Measurements from ENCODE around the gene GDPD1.
"Not testable (repeated sequence)": the region's sequence is repeated elsewhere in the genome, so short reads cannot be mapped to it uniquely, and the experiment has no call there.

Gene GDPD1

GRCh38 chr17:59220328-59221158, at the start of gene GDPD1:
Gene GDPD1 (plus strand): TSS chr17:59220511. CDS start chr17:59220610, 99 bp downstream.
- peak; percentile 99 for DNase-seq (ENCODE audit: extremely low spot score)
- no peak for TF ChIP-seq NFRKB (IDR thresholded peaks at IDR 0.05)
- peak; percentile 53; the same call in 1 of the 2 replicates for TF ChIP-seq L3MBTL2 (conservative IDR thresholded peaks at IDR 0.05)
- POLR2A ChIA-PET = interaction anchor here (0.8 to 2.7 kb wide), 11 partner anchors 8 to 487 kb away, joined by 3 to 50 read pairs (median 3); partner anchors contain the start of genes CLTC, PRR11, PTRH2 and SKA2
- CTCF ChIA-PET = interaction anchor here (0.6 kb wide), 1 partner anchor 251 kb away, joined by 4 read pairs; no protein-coding TSS in a partner anchor

DNA sequence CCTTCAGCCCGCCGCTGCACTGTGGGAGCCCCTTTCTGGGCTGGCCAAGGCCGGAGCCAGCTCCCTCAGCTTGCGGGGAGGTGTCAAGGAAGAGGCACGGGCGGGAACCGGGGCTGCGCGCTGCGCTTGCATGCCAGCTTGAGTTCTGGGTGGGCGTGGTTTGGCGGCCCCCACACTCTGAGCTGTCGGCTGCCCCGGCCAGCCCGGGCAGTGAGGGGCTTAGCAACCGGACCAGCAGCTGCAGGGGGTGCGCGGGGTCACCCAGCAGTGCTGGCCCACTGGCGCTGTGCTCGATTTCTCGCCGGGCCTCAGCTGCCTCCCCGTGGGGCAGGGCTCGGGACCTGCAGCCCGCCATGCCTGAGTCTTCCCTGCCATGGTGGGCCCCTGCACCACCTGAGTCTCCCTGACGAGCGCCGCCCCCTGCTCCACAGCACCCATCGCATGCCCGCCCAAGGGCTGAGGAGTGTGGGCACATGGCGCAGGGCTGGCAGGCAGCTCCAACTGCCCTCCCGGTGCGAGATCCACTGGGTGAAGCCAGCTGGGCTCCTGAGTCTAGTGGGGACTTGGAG, 47.8 kb upstream of the GDPD1 start:
- DNase-seq (ENCODE audit: extremely low spot score) = no peak
- ChIA-PET POLR2A (no interaction called here), CTCF (no interaction called here)
- TF ChIP-seq FOXM1 (IDR thresholded peaks at IDR 0.05; ENCODE audit: borderline replicate concordance) (no peak), CTBP1 (IDR thresholded peaks at IDR 0.05; ENCODE audit: borderline replicate concordance) (no peak), FOXK2 (IDR thresholded peaks at IDR 0.05) (no peak), NFRKB (IDR thresholded peaks at IDR 0.05) (no peak), LEF1 (IDR thresholded peaks at IDR 0.05; ENCODE audit: borderline replicate concordance) (no peak), ELF4 (IDR thresholded peaks at IDR 0.05) (no peak)
- TF ChIP-seq, protein P1, sequence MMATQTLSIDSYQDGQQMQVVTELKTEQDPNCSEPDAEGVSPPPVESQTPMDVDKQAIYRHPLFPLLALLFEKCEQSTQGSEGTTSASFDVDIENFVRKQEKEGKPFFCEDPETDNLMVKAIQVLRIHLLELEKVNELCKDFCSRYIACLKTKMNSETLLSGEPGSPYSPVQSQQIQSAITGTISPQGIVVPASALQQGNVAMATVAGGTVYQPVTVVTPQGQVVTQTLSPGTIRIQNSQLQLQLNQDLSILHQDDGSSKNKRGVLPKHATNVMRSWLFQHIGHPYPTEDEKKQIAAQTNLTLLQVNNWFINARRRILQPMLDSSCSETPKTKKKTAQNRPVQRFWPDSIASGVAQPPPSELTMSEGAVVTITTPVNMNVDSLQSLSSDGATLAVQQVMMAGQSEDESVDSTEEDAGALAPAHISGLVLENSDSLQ (IDR thresholded peaks at IDR 0.05) = no peak

DNA sequence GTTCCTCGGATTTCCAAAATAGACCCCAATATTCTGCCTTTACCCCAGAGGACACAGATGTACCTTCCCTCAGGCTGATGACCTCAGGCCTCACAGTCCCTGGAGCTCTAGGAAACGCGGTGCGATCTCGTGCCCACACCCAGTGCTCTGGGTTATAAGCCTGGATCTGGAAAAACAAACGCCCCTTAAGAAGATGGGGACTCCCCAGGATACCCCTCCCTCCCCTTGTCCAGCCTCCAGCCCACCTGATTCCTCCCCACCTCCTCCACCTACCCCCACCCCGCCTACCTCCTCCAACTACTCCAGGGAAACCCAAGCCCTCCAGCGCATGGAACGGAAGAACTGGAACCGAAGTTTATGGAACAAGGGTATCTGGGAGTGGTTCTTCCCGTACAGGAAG, 45.6 kb upstream of the GDPD1 start:
- POLR2A ChIA-PET = no interaction called here
- CTCF ChIA-PET = no interaction called here
- no peak for DNase-seq (ENCODE audit: extremely low spot score)
- TF ChIP-seq SUZ12 (IDR thresholded peaks at IDR 0.05) = no peak
- TF ChIP-seq NFRKB (IDR thresholded peaks at IDR 0.05) = no peak
- TF ChIP-seq FOXM1 (IDR thresholded peaks at IDR 0.05; ENCODE audit: borderline replicate concordance) = no peak
- no peak for TF ChIP-seq FOXK2 (IDR thresholded peaks at IDR 0.05)
- no peak for TF ChIP-seq BHLHE40 (IDR thresholded peaks at IDR 0.05; ENCODE audit: borderline replicate concordance)
- TF ChIP-seq FOXA1 (IDR thresholded peaks at IDR 0.05) = no peak

DNA sequence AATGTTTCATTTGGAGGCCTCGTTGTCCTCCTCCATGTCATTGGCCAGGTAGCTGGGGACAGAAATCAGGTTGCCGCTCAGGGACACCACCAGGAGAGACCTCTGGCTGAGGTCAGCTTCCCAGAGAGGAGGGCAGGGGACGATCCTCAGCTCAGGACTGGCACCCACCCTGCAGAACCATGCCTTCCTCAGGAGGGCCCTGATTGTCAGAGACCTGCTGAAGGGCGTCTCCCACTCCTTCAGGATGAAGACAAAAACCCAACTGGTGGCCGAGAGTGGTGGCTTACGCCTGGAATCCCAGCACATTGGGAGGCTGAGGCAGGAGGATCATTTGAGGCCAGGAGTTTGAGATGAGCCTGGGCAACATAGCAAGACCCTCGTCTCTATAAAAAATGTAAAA, 45.2 kb upstream of the GDPD1 start:
- ChIA-PET POLR2A (no interaction called here), CTCF (no interaction called here)
- no peak for DNase-seq (ENCODE audit: extremely low spot score)
- TF ChIP-seq BHLHE40 (IDR thresholded peaks at IDR 0.05; ENCODE audit: borderline replicate concordance) = no peak
- no peak for TF ChIP-seq ELF4 (IDR thresholded peaks at IDR 0.05)
- TF ChIP-seq L3MBTL2 (conservative IDR thresholded peaks at IDR 0.05) = no peak
- no peak for TF ChIP-seq TARDBP (IDR thresholded peaks at IDR 0.05)
- no peak for TF ChIP-seq LEF1 (IDR thresholded peaks at IDR 0.05; ENCODE audit: borderline replicate concordance)
- no peak for TF ChIP-seq SUZ12 (IDR thresholded peaks at IDR 0.05)

- DNase-seq (ENCODE audit: extremely low spot score) = no peak
- ChIA-PET CTCF (interaction anchor here (0.9 kb wide), 1 partner anchor 12 kb away, joined by 4 read pairs; no protein-coding TSS in a partner anchor), POLR2A (interaction anchor here (1.8 kb wide), 1 partner anchor 23 kb away, joined by 5 read pairs; the partner anchor contains the start of genes PRR11 and SKA2)
- TF ChIP-seq TARDBP (IDR thresholded peaks at IDR 0.05) (no peak), FOXK2 (IDR thresholded peaks at IDR 0.05) (no peak), FOXM1 (IDR thresholded peaks at IDR 0.05; ENCODE audit: borderline replicate concordance) (no peak), LEF1 (IDR thresholded peaks at IDR 0.05; ENCODE audit: borderline replicate concordance) (no peak), SUZ12 (IDR thresholded peaks at IDR 0.05) (no peak), SP1 (IDR thresholded peaks at IDR 0.05) (no peak), CTBP1 (IDR thresholded peaks at IDR 0.05; ENCODE audit: borderline replicate concordance) (no peak), BHLHE40 (IDR thresholded peaks at IDR 0.05; ENCODE audit: borderline replicate concordance) (no peak), HDGF (IDR thresholded peaks at IDR 0.05; ENCODE audit: borderline replicate concordance) (no peak), FOXA1 (IDR thresholded peaks at IDR 0.05) (no peak), L3MBTL2 (conservative IDR thresholded peaks at IDR 0.05) (no peak), NFRKB (IDR thresholded peaks at IDR 0.05) (no peak), ARNT (IDR thresholded peaks at IDR 0.05) (no peak), ZNF384 (IDR thresholded peaks at IDR 0.05) (no peak)
- TF ChIP-seq, protein P1 (IDR thresholded peaks at IDR 0.05) = no peak
These were observed 41.9 kb upstream of the GDPD1 start for GRCh38 chr17:59178266-59178985.

DNA sequence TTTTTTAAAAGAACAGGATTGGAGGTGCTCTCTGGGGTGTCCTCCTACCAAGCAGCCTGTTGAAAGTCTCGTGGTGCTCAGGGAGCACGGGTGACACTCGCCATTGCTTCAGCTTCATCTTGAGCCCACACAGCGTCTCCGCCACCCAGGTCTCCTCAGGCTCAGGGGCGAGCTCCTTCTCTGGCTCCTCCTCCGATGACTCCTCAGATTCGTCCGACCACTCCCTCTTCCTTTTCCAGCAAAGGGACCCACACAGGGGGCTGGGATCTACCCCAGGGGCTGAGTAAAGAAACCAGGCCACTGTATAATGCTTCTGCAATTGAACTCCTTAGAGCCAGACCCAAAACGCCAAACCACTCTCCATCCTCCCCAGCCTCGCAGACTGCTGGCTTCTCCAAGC, 40.7 kb upstream of the GDPD1 start:
- POLR2A ChIA-PET = interaction anchor here (1.8 kb wide), 1 partner anchor 24 kb away, joined by 5 read pairs; the partner anchor contains the start of genes PRR11 and SKA2
- DNase-seq (ENCODE audit: extremely low spot score); CTCF ChIA-PET: not testable (repeated sequence)

DNA sequence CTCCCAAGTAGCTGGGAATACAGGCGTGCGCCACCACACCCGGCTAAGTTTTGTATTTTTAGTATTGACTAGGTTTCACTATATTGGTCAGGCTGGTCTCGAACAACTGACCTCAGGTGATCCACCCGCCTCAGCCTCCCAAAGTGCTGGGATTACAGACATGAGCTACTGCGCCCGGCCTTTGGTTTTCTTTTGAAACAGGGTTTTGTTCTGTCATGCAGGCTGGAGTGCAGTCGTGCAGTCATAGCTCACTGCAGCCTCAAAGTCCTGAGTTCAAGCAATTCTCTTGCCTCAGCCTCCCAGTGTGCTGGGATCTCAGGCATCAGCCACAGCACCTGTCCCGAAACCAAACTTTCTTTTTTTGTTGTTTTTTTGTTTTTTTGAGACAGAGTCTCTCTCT, 39.7 kb upstream of the GDPD1 start:
- TF ChIP-seq ZNF384 (IDR thresholded peaks at IDR 0.05) (no peak), NFRKB (IDR thresholded peaks at IDR 0.05) (no peak), TARDBP (IDR thresholded peaks at IDR 0.05) (no peak), SUZ12 (IDR thresholded peaks at IDR 0.05) (no peak), ARNT (IDR thresholded peaks at IDR 0.05) (no peak), CTBP1 (IDR thresholded peaks at IDR 0.05; ENCODE audit: borderline replicate concordance) (no peak), FOXK2 (IDR thresholded peaks at IDR 0.05) (no peak), HDGF (IDR thresholded peaks at IDR 0.05; ENCODE audit: borderline replicate concordance) (no peak), FOXM1 (IDR thresholded peaks at IDR 0.05; ENCODE audit: borderline replicate concordance) (no peak), FOXA1 (IDR thresholded peaks at IDR 0.05) (no peak), L3MBTL2 (conservative IDR thresholded peaks at IDR 0.05) (no peak), BHLHE40 (IDR thresholded peaks at IDR 0.05; ENCODE audit: borderline replicate concordance) (no peak), ELF4 (IDR thresholded peaks at IDR 0.05) (no peak), LEF1 (IDR thresholded peaks at IDR 0.05; ENCODE audit: borderline replicate concordance) (no peak), SP1 (IDR thresholded peaks at IDR 0.05) (no peak)
- TF ChIP-seq, protein P1 (IDR thresholded peaks at IDR 0.05) = no peak
- CTCF ChIA-PET = no interaction called here
- no peak for DNase-seq (ENCODE audit: extremely low spot score)
- POLR2A ChIA-PET = no interaction called here

All from HEK293T (cell line).